Stimulated activated CD8-positive, alpha-beta memory T cell treated with anti-CD3 and anti-CD28 coated beads, Interleukin-15, amount 100 ng/mL, for 48 hours (primary cell): ENCODE results near the gene GFM1.

ENCODE experiments used
- DNase-seq, 2 donors: peaks; one replicate each; pipeline ENCODE4 v3.0.0-alpha.2; 2020; ENCODE audit warnings: low read depth in 2 of 2

The GFM1 gene

GRCh38 chr3:158725348-158726011 is 81.2 kb downstream of the GFM1 start:
- no peak for DNase-seq

GRCh38 chr3:158727206-158728060 is 83.1 kb downstream of the GFM1 start:
- DNase-seq: no peak

DNA sequence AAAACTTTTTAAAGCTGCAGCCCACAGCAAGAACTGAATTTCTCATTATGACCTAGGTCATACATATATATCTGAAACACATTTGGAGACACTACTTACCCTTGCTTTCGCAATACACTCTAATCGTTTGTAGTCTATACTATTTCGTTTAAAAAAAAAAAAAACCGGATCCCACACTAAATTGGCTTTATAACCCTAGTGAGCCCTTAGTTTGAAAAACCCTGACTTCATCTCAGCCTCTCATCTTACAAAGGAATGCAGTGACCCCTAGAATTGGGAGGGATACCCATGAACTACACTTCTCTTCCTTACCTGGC is 83.7 kb downstream of the GFM1 start:
- DNase-seq: no peak

GRCh38 chr3:158728851-158729250 is 84.5 kb downstream of the GFM1 start:
- no peak for DNase-seq

GRCh38 chr3:158731486-158731885 is 87.2 kb downstream of the GFM1 start:
- no peak for DNase-seq

- DNase-seq: peak; percentile 21 to 30
These were observed 87.9 kb downstream of the GFM1 start, which contains the start of gene RARRES1 for GRCh38 chr3:158731938-158732855. TSS of gene RARRES1 (minus strand) at chr3:158732457. CDS start at chr3:158732415, 42 bp downstream.

DNA sequence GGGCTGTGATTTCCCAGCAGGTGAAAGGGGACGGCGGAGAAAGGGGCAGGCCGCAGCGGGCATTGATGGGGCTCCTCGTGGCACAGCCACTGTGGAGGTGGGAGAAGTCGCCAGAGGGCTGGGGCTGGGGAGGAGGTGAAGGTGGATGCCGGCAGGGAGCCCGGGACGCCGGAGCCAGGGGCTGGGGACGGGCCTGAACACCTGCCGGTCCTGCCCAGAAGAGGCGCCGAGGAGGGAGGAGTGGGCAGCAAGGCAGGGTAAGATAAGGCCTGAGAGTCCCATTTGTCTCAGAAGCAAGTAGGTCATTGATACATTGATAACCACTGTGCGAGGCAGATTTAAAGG is 88.5 kb downstream of the GFM1 start:
- DNase-seq: no peak

DNA sequence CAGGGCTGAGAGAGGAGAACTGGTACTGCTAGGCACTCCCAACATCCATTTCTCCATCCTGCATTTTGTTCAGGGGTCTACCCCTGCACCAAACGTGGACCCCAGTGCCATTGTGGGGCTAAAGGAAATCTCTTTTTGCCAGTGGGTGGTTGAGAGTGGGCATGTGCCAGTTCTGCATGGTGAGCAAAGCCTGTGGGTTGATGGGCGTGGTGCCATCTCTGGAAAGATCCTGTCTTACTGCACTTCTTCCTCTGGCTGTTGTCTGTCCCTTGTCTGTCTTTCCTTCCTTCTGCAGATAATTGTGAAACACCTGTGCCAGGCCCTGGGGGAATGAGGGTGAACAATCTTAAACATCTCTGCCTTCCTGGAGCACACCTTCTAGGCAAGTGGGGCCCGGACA is 89.3 kb downstream of the GFM1 start:
- no peak for DNase-seq

- DNase-seq: no peak
These were observed 91.1 kb downstream of the GFM1 start for GRCh38 chr3:158735296-158736033.

DNA sequence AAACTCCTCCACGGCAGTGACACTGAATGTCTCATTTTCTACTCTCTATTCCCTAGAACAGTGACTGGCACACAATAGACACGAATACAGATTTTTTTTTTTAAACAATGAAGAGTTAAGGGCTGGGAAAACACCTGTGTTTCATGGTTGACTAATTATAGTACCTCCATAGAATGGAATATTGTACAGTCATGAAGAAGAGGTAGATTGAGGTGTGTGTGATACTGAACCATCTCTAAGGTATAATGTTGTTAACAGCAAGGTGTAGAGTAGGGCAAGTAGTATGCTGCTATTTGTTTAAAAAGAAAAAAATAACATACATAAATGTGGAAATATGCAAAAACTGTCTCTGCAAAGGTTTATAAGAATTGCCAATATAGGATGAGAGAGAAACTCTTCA is 93.1 kb downstream of the GFM1 start:
- DNase-seq: no peak

- DNase-seq: no peak
These were observed 93.8 kb downstream of the GFM1 start for GRCh38 chr3:158737976-158738615.

DNA sequence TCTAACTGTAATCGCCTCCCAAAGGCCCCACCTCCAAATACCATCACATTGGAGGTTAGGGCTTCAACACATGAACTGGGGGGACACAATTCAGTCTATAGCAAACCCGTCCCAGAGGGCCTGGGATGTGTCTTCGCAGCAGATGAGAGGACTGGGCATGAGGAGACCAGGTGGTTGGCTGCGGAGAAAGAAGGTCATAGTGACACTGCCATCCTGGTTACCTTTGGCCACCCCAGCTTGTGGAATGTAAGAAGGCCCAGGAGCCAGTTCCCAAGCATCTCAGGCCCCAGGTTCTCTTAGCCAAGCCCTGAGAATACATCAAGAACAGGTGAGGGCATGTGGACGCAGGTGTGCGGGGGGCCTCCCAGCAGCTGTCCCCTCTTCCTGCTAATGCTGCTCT is 94.3 kb downstream of the GFM1 start:
- DNase-seq: no peak

- no peak for DNase-seq
These were observed 94.8 kb downstream of the GFM1 start for GRCh38 chr3:158739078-158739477.

- no peak for DNase-seq
These were observed 95.3 kb downstream of the GFM1 start for GRCh38 chr3:158739661-158740060.
